D721Med (cell line): ENCODE data around the gene ATE1.

Experiments
- DNase-seq: peaks from one replicate; pipeline ENCODE4 v3.0.0; 2011; ENCODE audit warnings: low spot score; ENCODE audit not compliant: insufficient read length
- FAIRE-seq: peaks from 2 replicates; lab custom pipeline; 2011; peaks lifted over from hg19 to GRCh38; lab: Jason Lieb, UNC
- CTCF ChIP-seq: IDR thresholded peaks from 2 replicates; pipeline ENCODE4 v1.5.1; 2012; ENCODE audit warnings: mild to moderate bottlenecking, control low read depth; ENCODE audit not compliant: insufficient read depth; ENCODE audit errors: missing control alignments

ATE1 gene

DNA sequence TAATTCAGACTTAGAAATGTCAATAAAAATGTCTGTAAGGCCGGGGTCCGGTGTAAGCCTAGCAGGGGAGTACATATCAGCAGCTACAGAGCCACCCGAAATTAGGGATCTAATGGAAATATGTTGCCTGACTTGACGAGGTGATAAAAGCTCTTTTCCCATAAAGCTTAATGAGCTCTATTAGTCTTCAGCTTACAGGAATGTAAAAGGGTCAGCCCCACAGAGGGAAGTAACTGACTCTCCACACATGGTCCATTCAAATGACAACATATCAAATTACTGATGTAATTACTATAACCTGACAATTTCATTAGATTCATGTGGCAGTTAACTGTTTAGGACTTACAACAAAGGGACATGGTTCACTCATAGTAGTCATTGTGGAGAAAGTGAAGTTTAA is 62.3 kb downstream of the ATE1 start:
- no peak for DNase-seq
- no peak for FAIRE-seq
- no peak for TF ChIP-seq CTCF

DNA sequence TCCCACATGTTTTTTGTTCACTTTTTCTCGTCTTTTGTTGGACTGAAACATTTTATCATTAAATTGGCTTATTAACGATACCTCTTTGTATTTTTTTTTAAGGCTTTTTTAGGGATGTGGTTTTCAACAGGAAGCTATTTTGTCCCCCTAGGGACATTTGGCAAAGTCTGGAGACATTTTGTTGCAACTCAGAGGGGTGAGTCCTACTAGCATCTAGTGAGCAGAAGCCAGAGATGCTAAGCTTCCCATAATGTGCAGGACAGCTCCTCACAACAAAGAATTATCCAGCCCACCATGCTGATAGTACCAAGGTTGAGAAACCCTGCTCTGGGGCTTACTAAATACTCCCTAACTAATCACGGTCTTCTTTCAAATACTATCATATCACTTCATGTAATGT is 63.2 kb downstream of the ATE1 start:
- no peak for TF ChIP-seq CTCF
- no peak for DNase-seq
- FAIRE-seq, result no peak

DNA sequence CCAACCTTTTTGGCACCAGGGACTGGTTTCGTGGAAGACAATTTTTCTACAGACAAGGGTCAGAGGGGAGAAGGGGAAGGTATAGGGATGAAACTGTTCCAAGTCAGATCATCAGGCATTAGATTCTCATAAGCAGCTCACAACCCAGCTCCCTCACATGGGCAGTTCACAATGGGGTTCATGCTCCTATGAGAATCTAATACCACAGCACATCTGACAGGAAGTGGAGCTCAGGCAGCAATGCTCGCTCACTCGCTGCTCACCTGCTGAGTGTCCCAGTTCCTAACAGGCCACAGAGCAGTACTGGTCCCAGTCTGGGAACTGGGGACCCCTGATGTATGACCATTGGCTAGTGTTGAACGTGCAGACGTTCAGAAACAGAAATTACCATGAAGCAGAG is 63.7 kb downstream of the ATE1 start:
- TF ChIP-seq CTCF, result no peak
- no peak for DNase-seq
- no peak for FAIRE-seq

DNA sequence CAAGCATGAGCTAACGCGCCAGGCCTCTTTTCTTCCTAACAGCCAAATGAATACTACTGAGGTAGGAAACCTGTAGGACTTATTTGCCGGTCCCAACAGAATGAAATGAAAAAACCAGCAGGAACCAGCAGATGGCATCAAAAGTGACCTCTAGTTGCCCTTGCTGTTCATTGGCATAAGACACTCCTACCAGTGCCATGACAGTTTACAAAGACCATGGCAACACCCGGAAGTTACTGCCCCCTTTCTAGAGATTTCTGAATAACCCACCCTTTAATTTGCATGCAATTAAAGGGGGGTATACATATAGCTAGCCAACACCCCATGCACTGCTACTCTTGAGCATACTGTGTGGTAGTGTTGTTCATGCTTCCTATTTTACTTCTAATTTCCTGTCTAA is 65.2 kb downstream of the ATE1 start:
- no peak for TF ChIP-seq CTCF
- FAIRE-seq (no peak), DNase-seq (no peak)

GRCh38 chr10:121862042-121862441 is 65.8 kb downstream of the ATE1 start:
- no peak for FAIRE-seq
- no peak for TF ChIP-seq CTCF

GRCh38 chr10:121860810-121861209 is 67.0 kb downstream of the ATE1 start:
- TF ChIP-seq CTCF, result no peak
- no peak for DNase-seq
- FAIRE-seq, result no peak

More at GRCh38 chr10:121862042-121862441, 65.8 kb downstream of the ATE1 start:
- DNase-seq, result no peak

DNA sequence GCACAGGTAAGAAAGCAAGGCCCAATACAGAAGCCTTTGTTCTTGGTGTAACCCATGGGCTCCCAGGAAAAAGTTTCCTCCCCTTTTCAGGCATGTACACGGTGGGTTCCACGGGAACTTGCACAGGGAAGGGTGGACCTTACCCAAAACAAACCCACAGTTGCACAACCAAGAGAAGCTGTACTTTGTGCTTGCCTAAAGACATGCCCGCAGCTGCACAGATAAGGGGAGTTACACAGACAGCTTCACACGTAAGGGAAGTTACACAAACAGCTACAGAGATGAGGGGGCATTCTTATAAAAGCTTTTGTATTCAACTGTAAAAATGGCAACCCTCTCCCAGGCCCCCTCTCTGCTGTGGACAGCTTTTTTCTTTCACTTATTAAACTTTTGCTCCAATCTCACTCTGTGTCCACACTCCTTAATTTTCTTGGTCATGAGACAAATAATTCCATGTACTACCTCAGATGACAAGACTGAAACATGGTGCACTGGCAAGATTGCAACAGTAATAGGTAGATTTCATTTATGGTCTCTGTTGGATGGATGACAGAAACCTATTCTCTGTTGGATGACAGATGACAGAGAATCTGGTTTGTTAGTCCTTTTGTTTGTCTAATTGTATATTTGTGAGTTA is 72.9 kb downstream of the ATE1 start:
- no peak for TF ChIP-seq CTCF
- DNase-seq (no peak), FAIRE-seq (no peak)
